Stimulated activated CD8-positive, alpha-beta memory T cell treated with anti-CD3 and anti-CD28 coated beads, Interleukin-7, amount 100 ng/mL, for 48 hours (primary cell): ENCODE data around the gene TBX3.
A peak's percentile ranks its signal among the peaks of the same experiment; 100 is the strongest.

Experiments used
- DNase-seq, 2 donors: peaks; one replicate each; pipeline ENCODE4 v3.0.0-alpha.2; 2020; ENCODE audit warnings: low read depth in 1 of 2; ENCODE audit errors: extremely low read depth in 1 of 2

Gene TBX3

GRCh38 chr12:114669401-114670290 lies 14.3 kb downstream of the TBX3 start:
- no peak for DNase-seq

- DNase-seq: no peak
These were observed 15.1 kb downstream of the TBX3 start for GRCh38 chr12:114668886-114669288.

- peak in 1 of 2 donors; percentile 8 for DNase-seq
These were observed 15.7 kb downstream of the TBX3 start for GRCh38 chr12:114668151-114668885.

GRCh38 chr12:114667669-114668150 lies 16.3 kb downstream of the TBX3 start:
- DNase-seq: no peak

GRCh38 chr12:114666746-114667668 lies 17.0 kb downstream of the TBX3 start:
- DNase-seq: no peak

- no peak for DNase-seq
These were observed 18.3 kb downstream of the TBX3 start for GRCh38 chr12:114665411-114666260.

GRCh38 chr12:114664651-114665320 lies 19.2 kb downstream of the TBX3 start:
- no peak for DNase-seq

- peak in 1 of 2 donors; percentile 18 for DNase-seq
These were observed 21.3 kb downstream of the TBX3 start for GRCh38 chr12:114662512-114663177.

GRCh38 chr12:114661245-114661644 lies 22.7 kb downstream of the TBX3 start:
- no peak for DNase-seq

GRCh38 chr12:114659084-114659483 lies 24.9 kb downstream of the TBX3 start:
- DNase-seq: no peak

- DNase-seq: no peak
These were observed 26.0 kb downstream of the TBX3 start for GRCh38 chr12:114658002-114658441.

- DNase-seq: no peak
These were observed 26.4 kb downstream of the TBX3 start for GRCh38 chr12:114657597-114657920.

GRCh38 chr12:114656906-114657596 lies 26.9 kb downstream of the TBX3 start:
- DNase-seq: no peak

GRCh38 chr12:114655934-114656749 lies 27.8 kb downstream of the TBX3 start:
- DNase-seq: no peak

GRCh38 chr12:114649585-114649984 lies 34.4 kb downstream of the TBX3 start:
- no peak for DNase-seq

GRCh38 chr12:114648711-114649110 lies 35.3 kb downstream of the TBX3 start:
- no peak for DNase-seq

GRCh38 chr12:114638790-114639435 lies 45.1 kb downstream of the TBX3 start:
- DNase-seq: no peak
